M059J (cell line): Measurements from ENCODE around the gene ACOT4. TPM values are rescaled to one million over a fixed set of nuclear protein-coding genes. Genes with fewer than 3 reads are reported as not detected.
A peak's percentile ranks its signal among the peaks of the same experiment; 100 is the strongest.
"Not testable (repeated sequence)": the region's sequence is repeated elsewhere in the genome, so short reads cannot be mapped to it uniquely, and the experiment has no call there.

ENCODE experiments used
- DNase-seq: peaks from one replicate; pipeline ENCODE4 v3.0.0-alpha.2; 2012; ENCODE audit warnings: low read depth
- total RNA-seq: library from RNA; depleted of rRNA; stranded (reverse); fragments of >200 nt; shearing (Covaris generic); gene quantifications from 2 replicates; pipeline ENCODE4 v1.2.3, GENCODE V29; 2014; rRNA removed

Gene ACOT4
- 0.15 TPM in 1 of 2 replicates, not detected in the other for total RNA-seq

GRCh38 chr14:73591690-73592449 lies at the start of gene ACOT4:
Gene ACOT4 (plus strand): TSS chr14:73591873. CDS start chr14:73591960, 87 bp downstream.
- DNase-seq: no peak

- DNase-seq: not testable (repeated sequence)
Measured at GRCh38 chr14:73542961-73543360, 48.7 kb upstream of the ACOT4 start.

GRCh38 chr14:73545353-73545752 lies 46.3 kb upstream of the ACOT4 start:
- not testable (repeated sequence) for DNase-seq

- not testable (repeated sequence) for DNase-seq
Measured at GRCh38 chr14:73549097-73549496, 42.6 kb upstream of the ACOT4 start.

GRCh38 chr14:73549889-73550524 lies 41.7 kb upstream of the ACOT4 start:
- not testable (repeated sequence) for DNase-seq

- DNase-seq: no peak
Measured at GRCh38 chr14:73553845-73554244, 37.8 kb upstream of the ACOT4 start.

- not testable (repeated sequence) for DNase-seq
Measured at GRCh38 chr14:73557201-73557600, 34.5 kb upstream of the ACOT4 start.

- not testable (repeated sequence) for DNase-seq
Measured at GRCh38 chr14:73558238-73558637, 33.4 kb upstream of the ACOT4 start.

GRCh38 chr14:73562256-73562655 lies 29.4 kb upstream of the ACOT4 start:
- DNase-seq: not testable (repeated sequence)

GRCh38 chr14:73562696-73563095 lies 29.0 kb upstream of the ACOT4 start:
- DNase-seq: peak; percentile 11

- DNase-seq: not testable (repeated sequence)
Measured at GRCh38 chr14:73566431-73566830, 25.2 kb upstream of the ACOT4 start.

GRCh38 chr14:73566935-73567334 lies 24.7 kb upstream of the ACOT4 start:
- DNase-seq: not testable (repeated sequence)

GRCh38 chr14:73567358-73567757 lies 24.3 kb upstream of the ACOT4 start:
- DNase-seq: no peak

- DNase-seq: peak; percentile 15
Measured at GRCh38 chr14:73567951-73568885, 23.5 kb upstream of the ACOT4 start.

GRCh38 chr14:73568886-73569184 lies 22.8 kb upstream of the ACOT4 start:
- not testable (repeated sequence) for DNase-seq

GRCh38 chr14:73569185-73569958 lies 22.3 kb upstream of the ACOT4 start, which contains the start of gene ACOT2:
Gene ACOT2 (plus strand): TSS chr14:73569213. CDS start chr14:73569241, 28 bp downstream.
- peak; percentile 86 for DNase-seq

- peak; percentile 36 for DNase-seq
Measured at GRCh38 chr14:73570913-73571312, 20.8 kb upstream of the ACOT4 start.

GRCh38 chr14:73573034-73573433 lies 18.6 kb upstream of the ACOT4 start:
- not testable (repeated sequence) for DNase-seq

GRCh38 chr14:73573740-73574139 lies 17.9 kb upstream of the ACOT4 start:
- DNase-seq: not testable (repeated sequence)

- DNase-seq: not testable (repeated sequence)
Measured at GRCh38 chr14:73574251-73574650, 17.4 kb upstream of the ACOT4 start.

- peak; percentile 60 for DNase-seq
Measured at GRCh38 chr14:73576391-73576790, 15.3 kb upstream of the ACOT4 start.
